Progenitor cell of endocrine pancreas (in vitro differentiated cells): ENCODE results near the gene SLC2A11. TPM values are rescaled to one million over a fixed set of nuclear protein-coding genes. Genes with fewer than 3 reads are reported as not detected.

Experiments
- DNase-seq: peaks from one replicate; pipeline ENCODE4 v3.0.0; 2021; ENCODE audit warnings: low spot score; ENCODE audit not compliant: unreplicated experiment
- H3K27ac Mint-ChIP-seq: 2 replicates; pipeline ENCODE4 v1.8.0; 2021; ENCODE audit warnings: mild to moderate bottlenecking, moderate library complexity, mixed read lengths
- H3K27me3 Mint-ChIP-seq: 2 replicates; pipeline ENCODE4 v1.8.0; 2021; ENCODE audit warnings: mixed read lengths
- H3K36me3 Mint-ChIP-seq: 2 replicates; pipeline ENCODE4 v1.8.0; 2022; ENCODE audit warnings: mixed read lengths; ENCODE audit not compliant: insufficient read depth
- H3K4me1 Mint-ChIP-seq: 2 replicates; pipeline ENCODE4 v1.8.0; 2021; ENCODE audit warnings: low read depth, mixed read lengths
- H3K4me3 Mint-ChIP-seq: 2 replicates; pipeline ENCODE4 v1.8.0; 2021; ENCODE audit warnings: low read depth, mild to moderate bottlenecking, moderate library complexity, mixed read lengths
- H3K9me3 Mint-ChIP-seq: 2 replicates; pipeline ENCODE4 v1.8.0; 2021; ENCODE audit warnings: low read depth, mixed read lengths
- total RNA-seq: library from RNA; stranded (reverse); gene quantifications from 2 replicates; pipeline ENCODE4 v1.2.1, GENCODE V29; 2021
- TF ChIP-seq, protein P1 (sequence below): fragments of 200-600 bp; sonication (generic); IDR thresholded peaks from one replicate; pipeline ENCODE4 v1.5.0; 2021; ENCODE audit warnings: antibody characterized with exemption, mild to moderate bottlenecking; ENCODE audit not compliant: unreplicated experiment

Gene SLC2A11
- total RNA-seq, 1 donor from 2014 or later: 39.7 TPM

DNA sequence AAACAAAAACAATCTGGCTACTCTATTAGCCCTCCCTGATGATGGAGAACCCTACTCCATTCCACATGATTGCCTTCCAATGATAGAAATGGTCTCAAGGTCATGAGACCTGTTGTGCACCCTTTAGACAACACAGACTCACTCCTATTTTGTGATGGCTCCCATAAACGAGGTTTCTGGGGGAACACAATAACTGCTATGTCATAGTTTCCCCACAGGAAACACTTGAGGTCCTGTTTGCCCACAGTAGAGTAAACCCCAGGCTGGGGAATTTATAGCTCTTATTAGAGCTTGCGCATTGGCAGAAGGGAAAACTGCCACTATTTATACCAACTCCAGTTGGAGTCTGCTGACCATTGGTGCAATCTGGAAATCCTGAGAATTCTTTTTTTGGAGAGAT lies 65.2 kb downstream of the SLC2A11 start:
- no peak for DNase-seq
- peaks cover 4% of the 10 kb centered on the region for H3K9me3 Mint-ChIP-seq
- H3K36me3 Mint-ChIP-seq: peaks cover 44% of the 10 kb centered on the region
- no peak overlapping the region for H3K4me3 Mint-ChIP-seq
- no peaks in the 10 kb centered on the region for H3K27me3 Mint-ChIP-seq
- TF ChIP-seq, protein P1, sequence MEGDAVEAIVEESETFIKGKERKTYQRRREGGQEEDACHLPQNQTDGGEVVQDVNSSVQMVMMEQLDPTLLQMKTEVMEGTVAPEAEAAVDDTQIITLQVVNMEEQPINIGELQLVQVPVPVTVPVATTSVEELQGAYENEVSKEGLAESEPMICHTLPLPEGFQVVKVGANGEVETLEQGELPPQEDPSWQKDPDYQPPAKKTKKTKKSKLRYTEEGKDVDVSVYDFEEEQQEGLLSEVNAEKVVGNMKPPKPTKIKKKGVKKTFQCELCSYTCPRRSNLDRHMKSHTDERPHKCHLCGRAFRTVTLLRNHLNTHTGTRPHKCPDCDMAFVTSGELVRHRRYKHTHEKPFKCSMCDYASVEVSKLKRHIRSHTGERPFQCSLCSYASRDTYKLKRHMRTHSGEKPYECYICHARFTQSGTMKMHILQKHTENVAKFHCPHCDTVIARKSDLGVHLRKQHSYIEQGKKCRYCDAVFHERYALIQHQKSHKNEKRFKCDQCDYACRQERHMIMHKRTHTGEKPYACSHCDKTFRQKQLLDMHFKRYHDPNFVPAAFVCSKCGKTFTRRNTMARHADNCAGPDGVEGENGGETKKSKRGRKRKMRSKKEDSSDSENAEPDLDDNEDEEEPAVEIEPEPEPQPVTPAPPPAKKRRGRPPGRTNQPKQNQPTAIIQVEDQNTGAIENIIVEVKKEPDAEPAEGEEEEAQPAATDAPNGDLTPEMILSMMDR: no peak
- no peak overlapping the region for H3K27ac Mint-ChIP-seq
- H3K4me1 Mint-ChIP-seq: no peaks in the 10 kb centered on the region

DNA sequence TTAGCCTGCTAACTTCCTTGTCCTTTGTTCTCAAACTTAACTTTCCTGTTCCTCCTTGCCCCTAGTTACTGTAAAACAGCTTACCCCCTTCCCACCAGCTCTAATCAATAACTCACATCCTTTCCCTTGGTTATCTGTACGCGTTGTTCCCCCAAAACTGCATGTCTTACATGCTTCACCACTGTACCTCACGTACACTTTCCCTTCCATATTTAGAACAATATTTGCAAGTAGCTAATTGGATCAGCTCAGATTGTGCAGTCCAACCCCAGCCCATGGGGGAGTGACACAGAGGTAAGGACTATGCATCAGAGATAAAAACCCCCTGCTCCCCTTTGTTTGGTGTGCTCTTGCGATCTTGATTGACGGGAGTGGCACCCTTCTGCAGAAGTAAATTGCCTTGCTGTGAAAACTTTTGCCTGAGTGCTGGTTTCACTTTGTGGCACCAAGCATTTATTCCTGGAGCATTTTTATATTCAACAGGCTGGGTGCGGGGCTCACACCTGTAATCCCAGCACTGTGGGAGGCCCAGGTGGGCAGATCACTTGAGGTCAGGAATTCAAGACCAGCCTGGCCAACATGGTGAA lies 67.4 kb downstream of the SLC2A11 start:
- TF ChIP-seq, protein P1: no peak
- no peaks in the 10 kb centered on the region for H3K4me1 Mint-ChIP-seq
- no peaks in the 10 kb centered on the region for H3K27me3 Mint-ChIP-seq
- peak overlapping the region; percentile 53 for H3K27ac Mint-ChIP-seq
- no peak overlapping the region for H3K4me3 Mint-ChIP-seq
- peaks cover 50% of the 10 kb centered on the region for H3K36me3 Mint-ChIP-seq
- peaks cover 4% of the 10 kb centered on the region for H3K9me3 Mint-ChIP-seq
- no peak for DNase-seq

DNA sequence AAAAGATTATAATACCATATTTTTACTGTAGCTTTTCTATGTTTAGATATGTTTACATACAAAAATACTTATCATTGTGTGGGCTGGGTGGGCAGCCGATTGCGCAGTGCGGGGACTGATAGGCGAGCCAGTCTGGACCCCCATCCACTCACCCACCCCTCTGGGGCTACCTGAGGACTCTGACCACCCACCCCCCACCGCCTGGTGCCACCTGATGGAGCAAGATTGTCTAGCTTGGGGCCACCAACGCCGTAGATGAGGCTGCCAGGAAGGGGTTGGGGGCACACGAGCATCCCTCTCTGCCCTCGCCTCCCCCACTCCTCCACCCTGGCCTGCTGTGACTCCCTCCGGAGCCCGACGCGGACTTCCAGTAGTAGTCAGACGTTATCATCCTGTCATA lies 68.9 kb downstream of the SLC2A11 start:
- Mint-ChIP-seq H3K36me3 (peaks cover 53% of the 10 kb centered on the region), H3K9me3 (peaks cover 10% of the 10 kb centered on the region), H3K27ac (no peak overlapping the region), H3K4me1 (no peaks in the 10 kb centered on the region), H3K27me3 (no peaks in the 10 kb centered on the region), H3K4me3 (no peak overlapping the region)
- DNase-seq: no peak
- TF ChIP-seq, protein P1: no peak

Other genes with a start within 250 kb of the SLC2A11 start
- 8.6 and 11.1 TPM in 2 replicates for gene DRICH1, start 225.6 kb upstream of the SLC2A11 start, total RNA-seq
- gene RGL4, start 166.9 kb upstream of the SLC2A11 start, total RNA-seq: 0.07 TPM in 1 of 2 replicates, not detected in the other
- 8.9 and 9.8 TPM in 2 replicates for gene ZNF70, start 106.8 kb upstream of the SLC2A11 start, total RNA-seq
- not detected in 2 replicates for gene VPREB3, start 103.5 kb upstream of the SLC2A11 start, total RNA-seq
- not detected in 2 replicates for gene C22orf15, start 94.9 kb upstream of the SLC2A11 start, total RNA-seq
- 39.5 and 42.3 TPM in 2 replicates for gene CHCHD10, start 89.9 kb upstream of the SLC2A11 start, total RNA-seq
- 41.6 and 50.2 TPM in 2 replicates for gene MMP11, start 85.0 kb upstream of the SLC2A11 start, total RNA-seq
- 185 and 195 TPM in 2 replicates for gene SMARCB1, start 70.9 kb upstream of the SLC2A11 start, total RNA-seq
- 1.5 and 2.8 TPM in 2 replicates for gene DERL3, start 18.9 kb upstream of the SLC2A11 start, total RNA-seq
- gene MIF, start 36.5 kb downstream of the SLC2A11 start, total RNA-seq: 562 and 580 TPM in 2 replicates
- gene GSTT2B, start 103.3 kb downstream of the SLC2A11 start, total RNA-seq: 4.8 and 5.4 TPM in 2 replicates
- not detected in 2 replicates for gene DDTL, start 109.0 kb downstream of the SLC2A11 start, total RNA-seq
- gene DDT, start 116.6 kb downstream of the SLC2A11 start, total RNA-seq: 93.3 and 102 TPM in 2 replicates
- 0.47 and 0.60 TPM in 2 replicates for gene GSTT2, start 122.3 kb downstream of the SLC2A11 start, total RNA-seq
- not detected in 2 replicates for gene GSTT4, start 147.6 kb downstream of the SLC2A11 start, total RNA-seq
- 91.4 and 102 TPM in 2 replicates for gene CABIN1, start 153.4 kb downstream of the SLC2A11 start, total RNA-seq